Measurements from ENCODE around the gene SNURF.
"Not testable (repeated sequence)": the region's sequence is repeated elsewhere in the genome, so short reads cannot be mapped to it uniquely, and the experiment has no call there.

SNURF gene

GRCh38 chr15:24971052-24971451 lies 16.3 kb downstream of the SNURF start:
- Histone ChIP-seq H3K27ac (ENCODE audit: low read depth, low read length, severe bottlenecking) (no peak overlapping the region), H3K4me1 (ENCODE audit: control insufficient read depth, insufficient read depth, low read length, poor library complexity, severe bottlenecking) (no peaks in the 10 kb centered on the region), H3K4me3 (ENCODE audit: extremely low read depth, insufficient read depth, low read length, poor library complexity, severe bottlenecking) (no peak overlapping the region), H3K9me3 (ENCODE audit: control insufficient read depth, low read length) (no peaks in the 10 kb centered on the region), H3K36me3 (ENCODE audit: control insufficient read depth, insufficient read depth, low read length) (peaks cover 54% of the 10 kb centered on the region)
- WGBS, 2 experiments (ENCODE audit: insufficient coverage in 2 of 2) = 75% methylated on average over 1 of the region's 3 CpGs; no CpG with 5 or more reads in 1 of the 2 experiments

DNA sequence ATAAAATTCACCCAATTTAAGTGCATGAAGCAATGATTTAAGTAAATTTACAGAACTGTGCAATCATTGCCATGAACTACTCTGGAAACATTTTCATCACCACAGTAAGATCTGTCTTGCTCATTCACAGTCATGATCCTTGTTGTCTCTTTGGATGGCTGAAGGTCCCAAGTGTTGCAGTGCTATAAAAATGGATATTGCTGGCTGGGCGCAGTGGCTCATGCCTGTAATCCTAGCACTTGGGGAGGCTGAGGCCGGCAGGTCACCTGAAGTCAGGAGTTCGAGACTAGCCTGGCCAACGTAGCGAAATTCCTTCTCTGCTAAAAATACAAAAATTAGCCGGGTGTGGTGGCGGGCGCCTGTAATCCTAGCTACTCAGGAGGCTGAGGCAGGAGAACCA lies 17.0 kb downstream of the SNURF start:
- Histone ChIP-seq H3K4me3 (ENCODE audit: extremely low read depth, insufficient read depth, low read length, poor library complexity, severe bottlenecking) (no peak overlapping the region), H3K27ac (ENCODE audit: low read depth, low read length, severe bottlenecking) (no peak overlapping the region), H3K9me3 (ENCODE audit: control insufficient read depth, low read length) (no peaks in the 10 kb centered on the region), H3K4me1 (ENCODE audit: control insufficient read depth, insufficient read depth, low read length, poor library complexity, severe bottlenecking) (no peaks in the 10 kb centered on the region), H3K36me3 (ENCODE audit: control insufficient read depth, insufficient read depth, low read length) (peaks cover 49% of the 10 kb centered on the region)
- 93 to 98% methylated on average over 8 of the region's 8 CpGs for WGBS, 2 experiments (ENCODE audit: insufficient coverage in 2 of 2)

- peaks cover 49% of the 10 kb centered on the region for H3K36me3 ChIP-seq (ENCODE audit: control insufficient read depth, insufficient read depth, low read length)
- not testable (repeated sequence) for H3K4me3 ChIP-seq (ENCODE audit: extremely low read depth, insufficient read depth, low read length, poor library complexity, severe bottlenecking); H3K9me3 ChIP-seq (ENCODE audit: control insufficient read depth, low read length); H3K4me1 ChIP-seq (ENCODE audit: control insufficient read depth, insufficient read depth, low read length, poor library complexity, severe bottlenecking); H3K27ac ChIP-seq (ENCODE audit: low read depth, low read length, severe bottlenecking)
- 83 to 100% methylated on average over 1 to 3 of the region's 5 CpGs for WGBS, 2 experiments (ENCODE audit: insufficient coverage in 2 of 2)
Observed at GRCh38 chr15:24972707-24973106, 17.9 kb downstream of the SNURF start.

DNA sequence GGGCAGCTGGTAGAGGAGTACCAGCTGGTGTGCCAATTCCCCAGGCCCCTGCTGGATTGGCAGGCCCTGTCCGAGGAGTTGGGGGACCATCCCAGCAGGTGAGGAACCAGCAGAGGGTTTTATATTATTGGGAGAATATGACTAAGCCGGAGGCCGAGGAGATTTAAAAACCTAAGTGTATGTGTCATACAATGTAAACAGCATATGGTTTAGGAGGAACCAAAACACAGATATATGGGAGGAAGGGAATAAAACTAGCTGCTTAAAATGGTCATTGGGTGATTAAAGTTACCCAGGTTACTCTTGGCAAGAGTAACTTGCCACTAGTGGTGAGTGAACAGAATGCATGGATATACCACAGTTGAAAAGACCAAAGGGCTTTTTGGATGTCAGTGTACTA lies 22.1 kb downstream of the SNURF start:
- Histone ChIP-seq H3K36me3 (ENCODE audit: control insufficient read depth, insufficient read depth, low read length) (peaks cover 57% of the 10 kb centered on the region), H3K4me3 (ENCODE audit: extremely low read depth, insufficient read depth, low read length, poor library complexity, severe bottlenecking) (no peak overlapping the region), H3K27ac (ENCODE audit: low read depth, low read length, severe bottlenecking) (no peak overlapping the region), H3K4me1 (ENCODE audit: control insufficient read depth, insufficient read depth, low read length, poor library complexity, severe bottlenecking) (no peaks in the 10 kb centered on the region), H3K9me3 (ENCODE audit: control insufficient read depth, low read length) (peaks cover 10% of the 10 kb centered on the region)
- 84 to 100% methylated on average over 1 to 2 of the region's 3 CpGs for WGBS, 2 experiments (ENCODE audit: insufficient coverage in 2 of 2)

DNA sequence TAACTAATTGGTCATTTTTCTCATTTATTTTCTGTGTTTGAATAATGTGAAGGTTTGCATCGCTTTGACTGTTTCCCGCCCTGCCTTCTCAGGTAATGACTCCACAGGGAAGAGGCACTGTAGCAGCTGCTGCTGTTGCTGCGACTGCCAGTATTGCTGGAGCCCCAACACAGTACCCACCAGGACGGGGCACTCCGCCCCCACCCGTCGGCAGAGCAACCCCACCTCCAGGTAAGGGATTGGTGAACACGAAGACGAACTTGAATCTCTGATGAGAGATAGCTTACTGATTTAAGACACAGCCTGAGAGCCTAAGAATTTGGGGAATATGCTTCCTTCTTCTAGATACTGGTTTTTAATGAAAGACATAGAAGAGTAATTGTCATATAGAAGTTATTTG lies 22.9 kb downstream of the SNURF start:
- Histone ChIP-seq H3K4me1 (ENCODE audit: control insufficient read depth, insufficient read depth, low read length, poor library complexity, severe bottlenecking) (no peaks in the 10 kb centered on the region), H3K9me3 (ENCODE audit: control insufficient read depth, low read length) (peaks cover 13% of the 10 kb centered on the region), H3K36me3 (ENCODE audit: control insufficient read depth, insufficient read depth, low read length) (peaks cover 62% of the 10 kb centered on the region), H3K4me3 (ENCODE audit: extremely low read depth, insufficient read depth, low read length, poor library complexity, severe bottlenecking) (no peak overlapping the region), H3K27ac (ENCODE audit: low read depth, low read length, severe bottlenecking) (no peak overlapping the region)
- 81 to 90% methylated on average over 7 of the region's 9 CpGs for WGBS, 2 experiments (ENCODE audit: insufficient coverage in 2 of 2)

DNA sequence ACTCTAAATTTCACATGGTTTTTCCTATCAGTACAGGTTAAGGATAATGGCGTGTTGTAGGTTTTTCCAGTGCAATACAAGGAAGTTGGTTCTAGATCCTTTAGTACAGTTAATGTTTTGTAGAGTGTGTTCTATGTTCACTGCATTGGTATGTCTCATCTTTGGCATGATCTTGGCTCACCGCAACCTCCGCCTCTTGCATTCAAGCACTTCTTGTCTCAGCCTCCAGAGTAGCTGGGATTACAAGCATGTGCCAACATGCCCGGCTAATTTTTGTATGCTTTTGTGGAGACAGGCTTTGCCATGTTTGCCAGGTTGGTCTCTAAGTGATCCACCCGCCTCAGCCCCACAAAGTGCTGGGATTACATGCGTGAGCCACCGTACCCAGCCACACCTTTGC lies 30.4 kb downstream of the SNURF start:
- H3K4me3 ChIP-seq (ENCODE audit: extremely low read depth, insufficient read depth, low read length, poor library complexity, severe bottlenecking) = no peak overlapping the region
- H3K4me1 ChIP-seq (ENCODE audit: control insufficient read depth, insufficient read depth, low read length, poor library complexity, severe bottlenecking) = no peaks in the 10 kb centered on the region
- H3K27ac ChIP-seq (ENCODE audit: low read depth, low read length, severe bottlenecking) = no peak overlapping the region
- WGBS, 2 experiments (ENCODE audit: insufficient coverage in 2 of 2) = 96 to 97% methylated on average over 4 to 7 of the region's 7 CpGs
- H3K36me3 ChIP-seq (ENCODE audit: control insufficient read depth, insufficient read depth, low read length) = peaks cover 34% of the 10 kb centered on the region
- H3K9me3 ChIP-seq (ENCODE audit: control insufficient read depth, low read length) = peaks cover 20% of the 10 kb centered on the region

- peaks cover 39% of the 10 kb centered on the region for H3K36me3 ChIP-seq (ENCODE audit: control insufficient read depth, insufficient read depth, low read length)
- H3K9me3 ChIP-seq (ENCODE audit: control insufficient read depth, low read length) = peaks cover 21% of the 10 kb centered on the region
- H3K4me3 ChIP-seq (ENCODE audit: extremely low read depth, insufficient read depth, low read length, poor library complexity, severe bottlenecking) = no peak overlapping the region
- H3K27ac ChIP-seq (ENCODE audit: low read depth, low read length, severe bottlenecking) = no peak overlapping the region
- H3K4me1 ChIP-seq (ENCODE audit: control insufficient read depth, insufficient read depth, low read length, poor library complexity, severe bottlenecking) = no peaks in the 10 kb centered on the region
- 83 to 87% methylated on average over 4 to 6 of the region's 6 CpGs for WGBS, 2 experiments (ENCODE audit: insufficient coverage in 2 of 2)
Observed at GRCh38 chr15:24986653-24987052, 31.9 kb downstream of the SNURF start.
